ENCODE measurements around the gene TMCC2.

GRCh38 chr1:205304695-205305070 lies 76.9 kb downstream of the TMCC2 start:
- TF ChIP-seq GATA2 (IDR thresholded peaks at IDR 0.05; ENCODE audit: low read depth, low read length), result no peak
- no peak for TF ChIP-seq GATA3 (IDR thresholded peaks at IDR 0.05; ENCODE audit: low read depth, low read length)

All from SH-SY5Y (cell line).